HepG2 (cell line): ENCODE measurements around the gene CRMP1. TPM values are rescaled to one million over a fixed set of nuclear protein-coding genes. Genes with fewer than 3 reads are reported as not detected.

ENCODE experiments used
- BHLHE40 ChIP-seq: IDR thresholded peaks from 2 replicates; pipeline ENCODE4 v1.6.1; 2011; ENCODE audit warnings: low read length, improper control_type of control experiment
- MYC ChIP-seq: sonication (generic); formaldehyde crosslinking; IDR thresholded peaks from 2 replicates; pipeline ENCODE4 v1.9.0; 2021; ENCODE audit warnings: missing genetic modification reagents, borderline replicate concordance
- PTBP1 ChIP-seq: fragments of 200-400 bp; formaldehyde crosslinking; IDR thresholded peaks from 2 replicates; pipeline ENCODE4 v1.6.1; 2018; ENCODE audit warnings: low read length, low read depth; ENCODE audit not compliant: poor library complexity, severe bottlenecking
- SMARCE1 ChIP-seq: fragments of 450-650 bp; IDR thresholded peaks from 2 replicates; pipeline ENCODE4 v1.6.1; 2017; ENCODE audit warnings: borderline replicate concordance
- ZBTB1 ChIP-seq: sonication (generic); formaldehyde crosslinking; IDR thresholded peaks from 2 replicates; pipeline ENCODE4 v1.4.0; 2020; ENCODE audit warnings: missing genetic modification reagents, borderline replicate concordance
- ZNF274 ChIP-seq: sonication (generic); formaldehyde crosslinking; IDR thresholded peaks from 2 replicates; pipeline ENCODE4 v1.5.1; 2020; ENCODE audit warnings: mild to moderate bottlenecking, missing genetic modification reagents
- ZNF337 ChIP-seq: sonication (generic); formaldehyde crosslinking; IDR thresholded peaks from 2 replicates; pipeline ENCODE4 v1.5.1; 2020; ENCODE audit warnings: missing genetic modification reagents, low read depth, mild to moderate bottlenecking, borderline replicate concordance
- ZNF34 ChIP-seq: sonication (generic); formaldehyde crosslinking; IDR thresholded peaks from 2 replicates; pipeline ENCODE4 v1.4.0; 2020; ENCODE audit warnings: mild to moderate bottlenecking, missing genetic modification reagents, borderline replicate concordance
- ZNF607 ChIP-seq: sonication (generic); formaldehyde crosslinking; IDR thresholded peaks from 2 replicates; pipeline ENCODE4 v1.5.1; 2020; ENCODE audit warnings: missing genetic modification reagents, mild to moderate bottlenecking, borderline replicate concordance
- polyA plus RNA-seq, 8 experiments: library from polyadenylated mRNA; depleted of rRNA in 3 of 8; stranded (reverse) in 7 of 8; unstranded in 1 of 8; fragments of >200 nt; fragmentation: Illumina TruSeq in 4 of 8; extraction: Trizol in 4 of 8; gene quantifications; 2 replicates each; pipeline versions ENCODE4 v1.2.1 to v1.2.3, GENCODE V29; 2011 to 2016; ENCODE audit warnings: low read depth in 4 of 8, missing spikeins in 1 of 8, mixed read lengths in 1 of 8; ENCODE audit not compliant: insufficient read depth in 1 of 8
- total RNA-seq, 5 experiments: library from RNA; depleted of rRNA; stranded (reverse); fragments of >200 nt; fragmentation: Illumina TruSeq; extraction: Trizol; gene quantifications; 2 replicates each; pipeline ENCODE4 v1.2.3, GENCODE V29; 2016; ENCODE audit warnings: low read depth in 1 of 5
- TF ChIP-seq, protein P1 (sequence below): sonication (generic); formaldehyde crosslinking; conservative IDR thresholded peaks from 2 replicates; pipeline ENCODE4 v1.4.0; 2020; ENCODE audit warnings: missing genetic modification reagents
- TF ChIP-seq, protein P2 (sequence below): IDR thresholded peaks from 2 replicates; pipeline ENCODE4 v1.6.1; 2016; ENCODE audit warnings: missing biosample characterization, missing genetic modification reagents, low read depth
- TF ChIP-seq, protein P3 (sequence below): sonication (generic); formaldehyde crosslinking; IDR thresholded peaks from 2 replicates; pipeline ENCODE4 v1.4.0; 2020; ENCODE audit warnings: missing genetic modification reagents

CRMP1 gene
- total and polyA plus RNA-seq, 2 of the 13 experiments (the other 11 are each of a cell fraction or from before 2014, with no cell fraction given), result not detected

DNA sequence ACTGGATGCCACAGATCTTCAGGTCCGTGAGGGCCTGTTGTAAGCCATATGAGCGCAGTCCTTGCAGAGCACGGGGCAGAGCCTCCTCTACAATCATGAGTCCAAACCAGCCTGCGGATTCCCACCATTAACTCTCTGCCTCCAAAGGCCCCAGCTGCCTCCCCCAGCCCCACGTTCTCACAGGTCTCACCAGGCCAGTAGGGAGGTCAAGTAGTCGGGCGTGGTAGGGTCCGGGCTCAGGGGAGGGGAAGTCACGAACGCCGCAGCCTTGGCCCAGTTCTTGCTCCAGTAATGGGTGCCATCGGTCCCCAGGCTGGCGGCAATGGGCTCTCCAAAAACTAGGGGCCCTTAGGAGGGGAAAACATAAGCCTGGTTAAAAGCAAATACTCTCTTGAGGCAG is 53.6 kb downstream of the CRMP1 start (continued):
- TF ChIP-seq, protein P1, sequence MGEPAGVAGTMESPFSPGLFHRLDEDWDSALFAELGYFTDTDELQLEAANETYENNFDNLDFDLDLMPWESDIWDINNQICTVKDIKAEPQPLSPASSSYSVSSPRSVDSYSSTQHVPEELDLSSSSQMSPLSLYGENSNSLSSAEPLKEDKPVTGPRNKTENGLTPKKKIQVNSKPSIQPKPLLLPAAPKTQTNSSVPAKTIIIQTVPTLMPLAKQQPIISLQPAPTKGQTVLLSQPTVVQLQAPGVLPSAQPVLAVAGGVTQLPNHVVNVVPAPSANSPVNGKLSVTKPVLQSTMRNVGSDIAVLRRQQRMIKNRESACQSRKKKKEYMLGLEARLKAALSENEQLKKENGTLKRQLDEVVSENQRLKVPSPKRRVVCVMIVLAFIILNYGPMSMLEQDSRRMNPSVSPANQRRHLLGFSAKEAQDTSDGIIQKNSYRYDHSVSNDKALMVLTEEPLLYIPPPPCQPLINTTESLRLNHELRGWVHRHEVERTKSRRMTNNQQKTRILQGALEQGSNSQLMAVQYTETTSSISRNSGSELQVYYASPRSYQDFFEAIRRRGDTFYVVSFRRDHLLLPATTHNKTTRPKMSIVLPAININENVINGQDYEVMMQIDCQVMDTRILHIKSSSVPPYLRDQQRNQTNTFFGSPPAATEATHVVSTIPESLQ, result no peak
- no peak for TF ChIP-seq ZNF337 (CRISPR knock-in tag)
- no peak for TF ChIP-seq MYC (CRISPR knock-in tag)
- TF ChIP-seq ZBTB1, result no peak
- no peak for TF ChIP-seq BHLHE40
- TF ChIP-seq, protein P2, sequence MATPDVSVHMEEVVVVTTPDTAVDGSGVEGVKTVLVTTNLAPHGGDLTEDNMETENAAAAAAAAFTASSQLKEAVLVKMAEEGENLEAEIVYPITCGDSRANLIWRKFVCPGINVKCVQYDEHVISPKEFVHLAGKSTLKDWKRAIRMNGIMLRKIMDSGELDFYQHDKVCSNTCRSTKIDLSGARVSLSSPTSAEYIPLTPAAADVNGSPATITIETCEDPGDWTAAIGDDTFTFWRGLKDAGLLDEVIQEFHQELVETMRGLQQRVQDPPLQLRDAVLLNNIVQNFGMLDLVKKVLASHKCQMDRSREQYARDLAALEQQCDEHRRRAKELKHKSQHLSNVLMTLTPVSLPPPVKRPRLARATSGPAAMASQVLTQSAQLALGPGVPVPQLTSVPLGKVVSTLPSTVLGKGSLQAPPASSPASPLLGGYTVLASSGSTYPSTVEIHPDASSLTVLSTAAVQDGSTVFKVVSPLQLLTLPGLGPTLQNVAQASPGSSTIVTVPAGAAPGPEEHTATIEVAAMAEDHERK (CRISPR knock-in tag), result no peak
- TF ChIP-seq PTBP1, result no peak
- TF ChIP-seq ZNF274, result no peak
- TF ChIP-seq SMARCE1, result no peak
- no peak for TF ChIP-seq ZNF34 (CRISPR knock-in tag)
- TF ChIP-seq ZNF607 (CRISPR knock-in tag), result no peak
- TF ChIP-seq, protein P3, sequence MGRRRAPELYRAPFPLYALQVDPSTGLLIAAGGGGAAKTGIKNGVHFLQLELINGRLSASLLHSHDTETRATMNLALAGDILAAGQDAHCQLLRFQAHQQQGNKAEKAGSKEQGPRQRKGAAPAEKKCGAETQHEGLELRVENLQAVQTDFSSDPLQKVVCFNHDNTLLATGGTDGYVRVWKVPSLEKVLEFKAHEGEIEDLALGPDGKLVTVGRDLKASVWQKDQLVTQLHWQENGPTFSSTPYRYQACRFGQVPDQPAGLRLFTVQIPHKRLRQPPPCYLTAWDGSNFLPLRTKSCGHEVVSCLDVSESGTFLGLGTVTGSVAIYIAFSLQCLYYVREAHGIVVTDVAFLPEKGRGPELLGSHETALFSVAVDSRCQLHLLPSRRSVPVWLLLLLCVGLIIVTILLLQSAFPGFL, result no peak
